ENCODE results near the gene MKRN2.

GRCh38 chr3:12613250-12613649, 56.4 kb downstream of the MKRN2 start:
- TF ChIP-seq POLR2A (IDR thresholded peaks at IDR 0.05) (no peak), CTCF (IDR thresholded peaks at IDR 0.05) (no peak)

Measured in lower leg skin (tissue), 3 donors.